GM12801 (cell line): ENCODE data around the gene TOP2B.

ENCODE experiments used
- TF ChIP-seq, protein P1 (sequence below): IDR thresholded peaks from one replicate; pipeline ENCODE4 v1.5.1; 2011; ENCODE audit warnings: control low read depth; ENCODE audit not compliant: insufficient read length; ENCODE audit errors: extremely low read depth

The TOP2B gene

DNA sequence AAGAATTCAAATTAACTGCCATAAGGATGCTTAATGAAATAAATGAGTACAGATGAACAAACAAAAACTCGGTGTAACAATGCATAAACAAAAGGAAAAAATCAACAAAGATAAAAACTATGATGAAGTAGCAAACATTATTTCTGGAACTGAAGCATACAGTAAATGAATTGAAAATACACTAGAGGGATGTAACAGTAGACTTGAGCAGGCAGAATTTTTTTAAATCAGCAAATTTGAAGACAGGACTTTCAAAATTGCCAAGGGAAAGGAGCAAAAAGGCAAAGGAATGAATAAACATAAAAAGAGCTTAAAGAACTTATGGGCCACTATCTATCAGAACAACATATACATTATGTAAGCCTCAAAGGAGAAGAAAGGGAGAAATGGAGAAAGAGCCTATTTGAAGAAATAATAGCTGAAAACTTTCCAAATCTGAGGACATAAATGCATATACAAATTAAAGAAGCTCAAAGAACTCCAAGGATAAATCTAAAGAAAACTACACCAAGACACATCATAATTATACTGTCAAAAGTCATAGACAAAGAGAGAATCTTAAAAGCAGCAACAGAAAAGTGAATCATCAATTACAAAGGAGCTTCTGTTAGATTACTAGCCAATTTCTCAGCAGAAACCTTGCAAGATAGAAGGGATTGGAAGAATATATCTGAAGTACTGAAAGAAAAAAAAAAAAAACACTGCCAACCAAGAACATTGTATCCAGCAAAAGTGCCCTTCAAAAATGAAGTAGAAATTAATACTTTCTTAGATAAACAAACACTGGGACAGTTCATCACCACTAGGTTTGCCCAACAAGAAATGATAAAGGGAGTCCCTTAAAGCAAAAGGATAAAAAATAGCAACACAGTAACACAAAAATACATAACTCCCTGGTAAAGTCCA is 15.5 kb downstream of the TOP2B start:
- TF ChIP-seq, protein P1, sequence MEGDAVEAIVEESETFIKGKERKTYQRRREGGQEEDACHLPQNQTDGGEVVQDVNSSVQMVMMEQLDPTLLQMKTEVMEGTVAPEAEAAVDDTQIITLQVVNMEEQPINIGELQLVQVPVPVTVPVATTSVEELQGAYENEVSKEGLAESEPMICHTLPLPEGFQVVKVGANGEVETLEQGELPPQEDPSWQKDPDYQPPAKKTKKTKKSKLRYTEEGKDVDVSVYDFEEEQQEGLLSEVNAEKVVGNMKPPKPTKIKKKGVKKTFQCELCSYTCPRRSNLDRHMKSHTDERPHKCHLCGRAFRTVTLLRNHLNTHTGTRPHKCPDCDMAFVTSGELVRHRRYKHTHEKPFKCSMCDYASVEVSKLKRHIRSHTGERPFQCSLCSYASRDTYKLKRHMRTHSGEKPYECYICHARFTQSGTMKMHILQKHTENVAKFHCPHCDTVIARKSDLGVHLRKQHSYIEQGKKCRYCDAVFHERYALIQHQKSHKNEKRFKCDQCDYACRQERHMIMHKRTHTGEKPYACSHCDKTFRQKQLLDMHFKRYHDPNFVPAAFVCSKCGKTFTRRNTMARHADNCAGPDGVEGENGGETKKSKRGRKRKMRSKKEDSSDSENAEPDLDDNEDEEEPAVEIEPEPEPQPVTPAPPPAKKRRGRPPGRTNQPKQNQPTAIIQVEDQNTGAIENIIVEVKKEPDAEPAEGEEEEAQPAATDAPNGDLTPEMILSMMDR, result no peak

DNA sequence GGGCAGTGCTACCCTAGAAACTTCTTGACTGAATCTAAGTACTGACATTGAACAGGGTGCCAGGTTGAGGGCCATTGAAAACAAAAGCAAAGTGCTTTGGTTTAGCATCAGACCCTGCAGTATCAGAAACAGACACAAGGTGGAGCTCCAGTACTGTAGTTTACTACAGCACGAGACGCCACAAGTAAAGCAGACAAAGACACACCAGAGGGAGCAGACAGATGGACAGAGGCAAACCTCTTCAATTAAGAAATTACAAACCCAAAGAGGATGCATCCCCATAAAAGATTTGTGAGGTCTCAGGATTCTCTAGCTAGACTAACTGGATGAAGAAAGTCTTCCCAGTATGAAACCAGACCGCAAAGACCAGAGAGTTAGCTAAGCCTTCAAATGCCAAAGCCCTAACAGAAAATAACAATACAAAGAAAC is 16.6 kb downstream of the TOP2B start:
- TF ChIP-seq, protein P1, result no peak

DNA sequence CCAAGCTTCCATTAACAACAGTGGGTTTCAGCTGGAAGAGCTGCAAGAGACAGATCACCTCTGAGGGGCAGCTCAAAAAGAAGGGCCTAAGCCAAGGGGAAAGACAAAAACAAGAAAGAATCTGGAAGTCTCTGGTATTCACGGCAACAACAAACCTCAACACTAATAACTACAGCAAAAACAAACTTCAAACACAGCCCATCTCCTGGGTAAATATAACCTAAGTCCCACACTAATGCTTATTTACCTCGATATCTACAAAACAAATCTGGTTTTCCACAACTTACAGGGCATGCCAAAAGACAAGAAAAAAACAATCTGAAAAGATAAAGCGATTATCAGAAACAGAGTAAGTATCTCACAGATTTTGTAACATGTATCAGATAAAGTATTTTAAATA is 29.7 kb downstream of the TOP2B start:
- TF ChIP-seq, protein P1, result no peak

DNA sequence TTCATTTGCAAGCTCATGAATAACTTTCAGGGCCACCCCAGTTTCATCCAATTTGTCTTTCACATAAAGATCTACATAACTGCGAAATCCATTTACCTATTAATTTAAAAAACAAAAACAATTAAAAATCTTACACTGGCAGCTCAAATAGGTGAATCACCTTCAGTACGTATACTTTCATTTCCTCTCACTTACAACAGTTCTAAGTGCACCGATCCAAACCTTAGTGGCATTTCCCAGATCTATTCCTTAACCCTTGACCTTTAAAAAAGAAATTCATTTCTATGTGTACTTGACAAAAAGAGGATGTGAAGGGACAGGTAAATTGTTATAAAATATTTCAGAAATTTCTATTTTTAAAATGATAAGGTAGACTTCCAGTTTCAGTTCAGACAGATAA is 30.8 kb downstream of the TOP2B start:
- TF ChIP-seq, protein P1, result no peak

DNA sequence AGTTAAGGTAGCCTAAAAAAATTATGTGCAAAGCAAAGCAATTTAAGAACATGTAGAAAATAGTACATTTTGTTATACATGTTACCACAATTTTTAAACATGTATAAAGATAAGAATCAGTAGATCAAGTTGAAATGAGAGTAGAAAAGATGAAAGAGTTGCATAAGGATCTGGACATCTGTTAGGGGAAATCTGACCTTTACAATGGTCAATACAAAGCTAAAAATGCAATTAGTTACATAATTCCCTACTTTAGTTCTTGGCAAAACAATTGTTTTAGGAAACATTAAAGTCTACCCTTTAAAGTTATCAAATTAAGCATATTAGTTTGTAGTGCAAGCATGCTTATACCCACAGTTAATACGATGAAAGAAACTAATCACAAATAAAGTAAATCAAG is 32.7 kb downstream of the TOP2B start:
- TF ChIP-seq, protein P1, result no peak

DNA sequence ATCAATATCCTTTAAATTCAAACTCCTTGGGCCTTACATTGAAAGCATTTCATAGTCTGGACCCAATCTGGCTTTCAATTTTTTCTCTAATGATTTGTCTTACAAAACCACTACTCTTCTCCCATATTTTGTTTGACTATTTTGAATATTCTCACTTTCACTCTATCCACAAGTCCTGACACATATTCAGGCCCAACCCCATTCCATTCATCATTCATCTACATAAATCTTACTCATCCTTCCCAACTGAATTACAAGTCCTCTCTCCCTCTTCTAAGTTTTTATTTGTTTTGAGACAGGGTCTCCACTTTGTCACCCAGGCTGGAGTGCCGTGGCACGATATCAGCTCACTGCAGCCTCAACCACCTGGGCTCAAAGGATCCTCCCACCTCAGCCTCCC is 43.6 kb downstream of the TOP2B start:
- TF ChIP-seq, protein P1, result no peak

DNA sequence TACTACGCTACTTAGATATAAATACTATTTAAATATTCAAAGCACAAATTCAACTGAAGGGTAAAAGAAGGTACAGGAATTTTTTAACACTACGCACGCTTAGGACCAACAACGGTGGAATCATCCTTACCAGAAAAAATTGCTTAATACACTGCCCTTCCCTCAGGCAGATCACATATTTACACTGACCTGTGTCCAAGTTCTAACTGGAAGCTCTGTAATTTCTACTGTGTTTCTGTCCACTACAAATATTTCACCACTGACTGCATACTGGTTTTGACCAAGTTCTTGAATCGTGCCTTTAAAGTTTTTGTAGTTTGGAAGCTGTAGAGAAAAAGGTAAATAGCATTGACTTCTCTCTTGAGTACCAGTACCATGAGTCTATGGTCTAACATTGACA is 44.2 kb downstream of the TOP2B start:
- TF ChIP-seq, protein P1, result no peak
